Measurements from ENCODE around the gene MBD5.

MBD5 gene

GRCh38 chr2:148110184-148110583, 89.3 kb downstream of the MBD5 start:
- no peak for DNase-seq (ENCODE audit: low read depth, low spot score)

GRCh38 chr2:148122788-148123187, 101.9 kb downstream of the MBD5 start:
- no peak for DNase-seq (ENCODE audit: low read depth, low spot score)

- DNase-seq (ENCODE audit: low read depth, low spot score): no peak
Observed at GRCh38 chr2:148124271-148124670, 103.4 kb downstream of the MBD5 start.

GRCh38 chr2:148130581-148130980, 109.7 kb downstream of the MBD5 start:
- DNase-seq (ENCODE audit: low read depth, low spot score): no peak

- no peak for DNase-seq (ENCODE audit: low read depth, low spot score)
Observed at GRCh38 chr2:148132412-148132811, 111.5 kb downstream of the MBD5 start.

GRCh38 chr2:148135705-148136104, 114.8 kb downstream of the MBD5 start:
- DNase-seq (ENCODE audit: low read depth, low spot score): no peak

GRCh38 chr2:148136441-148136840, 115.5 kb downstream of the MBD5 start:
- DNase-seq (ENCODE audit: low read depth, low spot score): no peak

GRCh38 chr2:148161909-148162435, 141.1 kb downstream of the MBD5 start:
- DNase-seq (ENCODE audit: low read depth, low spot score): no peak

GRCh38 chr2:148162871-148163270, 142.0 kb downstream of the MBD5 start:
- no peak for DNase-seq (ENCODE audit: low read depth, low spot score)

- no peak for DNase-seq (ENCODE audit: low read depth, low spot score)
Observed at GRCh38 chr2:148165975-148166374, 145.1 kb downstream of the MBD5 start.

GRCh38 chr2:148167241-148167766, 146.4 kb downstream of the MBD5 start:
- no peak for DNase-seq (ENCODE audit: low read depth, low spot score)

GRCh38 chr2:148167855-148168254, 147.0 kb downstream of the MBD5 start:
- no peak for DNase-seq (ENCODE audit: low read depth, low spot score)

- no peak for DNase-seq (ENCODE audit: low read depth, low spot score)
Observed at GRCh38 chr2:148172131-148172753, 151.4 kb downstream of the MBD5 start.

- DNase-seq (ENCODE audit: low read depth, low spot score): no peak
Observed at GRCh38 chr2:148173168-148173567, 152.3 kb downstream of the MBD5 start.

- DNase-seq (ENCODE audit: low read depth, low spot score): no peak
Observed at GRCh38 chr2:148177559-148177958, 156.7 kb downstream of the MBD5 start.

GRCh38 chr2:148179724-148180123, 158.8 kb downstream of the MBD5 start:
- DNase-seq (ENCODE audit: low read depth, low spot score): no peak

- no peak for DNase-seq (ENCODE audit: low read depth, low spot score)
Observed at GRCh38 chr2:148184976-148185375, 164.1 kb downstream of the MBD5 start.

- no peak for DNase-seq (ENCODE audit: low read depth, low spot score)
Observed at GRCh38 chr2:148194882-148195281, 174.0 kb downstream of the MBD5 start.

GRCh38 chr2:148201075-148202004, 180.4 kb downstream of the MBD5 start:
- no peak for DNase-seq (ENCODE audit: low read depth, low spot score)

- DNase-seq (ENCODE audit: low read depth, low spot score): no peak
Observed at GRCh38 chr2:148202237-148202636, 181.3 kb downstream of the MBD5 start.

GRCh38 chr2:148207111-148207510, 186.2 kb downstream of the MBD5 start:
- DNase-seq (ENCODE audit: low read depth, low spot score): no peak

- DNase-seq (ENCODE audit: low read depth, low spot score): no peak
Observed at GRCh38 chr2:148209603-148210002, 188.7 kb downstream of the MBD5 start.

All from brain pericyte (primary cell).